ENCODE results near the gene ZNF622. TPM values are rescaled to one million over a fixed set of nuclear protein-coding genes. Genes with fewer than 3 reads are reported as not detected.

The ZNF622 gene
- total and polyA plus RNA-seq, 2 donors (not counting 3 experiments of a cell fraction or from before 2014, with no cell fraction given), result 10.0 to 26.6 TPM

DNA sequence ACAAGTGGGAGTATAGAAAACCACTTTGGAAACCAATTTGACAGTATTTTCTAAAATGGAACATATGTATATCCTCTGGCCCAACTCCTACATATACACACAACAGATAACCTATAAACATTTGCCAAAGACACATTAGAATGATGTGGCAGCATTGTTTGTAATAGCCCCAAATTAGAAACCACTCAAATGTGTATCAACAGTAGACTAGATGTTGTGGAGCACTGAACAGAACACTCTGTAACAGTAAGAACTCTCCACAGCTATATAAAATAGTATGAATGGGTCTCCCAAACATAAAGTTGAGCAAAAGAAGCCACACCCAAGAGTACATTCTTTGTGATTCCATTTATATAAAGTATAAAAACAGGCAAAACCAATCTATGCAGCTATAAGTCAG, 6.1 kb downstream of the ZNF622 start:
- DNase-seq (ENCODE audit: low read depth, low spot score) (no peak), FAIRE-seq (no peak)
- H3K27ac ChIP-seq (ENCODE audit: insufficient read depth, low read depth, low read length), result no peak overlapping the region
- no peak overlapping the region for H2AFZ ChIP-seq (ENCODE audit: low read depth, low read length)
- POLR2A ChIA-PET, result no interaction called here
- H3K9me3 ChIP-seq (replicated peaks; ENCODE audit: control insufficient read depth, insufficient read depth, low read length), result no peaks in the 10 kb centered on the region
- H3K79me2 ChIP-seq (ENCODE audit: control insufficient read depth, insufficient read depth, low read length), result peaks cover 47% of the 10 kb centered on the region
- H3K4me3 ChIP-seq (replicated peaks in 1 of 3; ENCODE audit: insufficient read depth in 1 of 3, low read depth in 1 of 3, low read length in 3 of 3), result no peak overlapping the region
- peaks cover 10 to 22% of the 10 kb centered on the region in 2 experiments for H3K36me3 ChIP-seq (ENCODE audit: control insufficient read depth in 2 of 2, extremely low read depth in 1 of 2, insufficient read depth in 2 of 2, low read length in 2 of 2)
- intact Hi-C loops (cut with micrococcal nuclease) (no loop called here), dilution Hi-C loops (cut with MboI; ENCODE audit: extremely low pct_ligation_motif_present, low sequenced_read_pairs) (no loop called here)
- no peaks in the 10 kb centered on the region for H3K9me1 ChIP-seq (replicated peaks; ENCODE audit: control insufficient read depth, extremely low read depth, insufficient read depth, low read length)
- no TSS peak for BruUV-seq (replicated peaks)
- no peak overlapping the region for H3K4me2 ChIP-seq (ENCODE audit: insufficient read depth, low read length)
- no peaks in the 10 kb centered on the region for H3K27me3 ChIP-seq (ENCODE audit: control insufficient read depth in 2 of 2, insufficient read depth in 2 of 2, low read length in 2 of 2)
- no peak overlapping the region for H3K9ac ChIP-seq (replicated peaks; ENCODE audit: extremely low read depth, insufficient read depth, low read length)
- TF ChIP-seq, protein P1, sequence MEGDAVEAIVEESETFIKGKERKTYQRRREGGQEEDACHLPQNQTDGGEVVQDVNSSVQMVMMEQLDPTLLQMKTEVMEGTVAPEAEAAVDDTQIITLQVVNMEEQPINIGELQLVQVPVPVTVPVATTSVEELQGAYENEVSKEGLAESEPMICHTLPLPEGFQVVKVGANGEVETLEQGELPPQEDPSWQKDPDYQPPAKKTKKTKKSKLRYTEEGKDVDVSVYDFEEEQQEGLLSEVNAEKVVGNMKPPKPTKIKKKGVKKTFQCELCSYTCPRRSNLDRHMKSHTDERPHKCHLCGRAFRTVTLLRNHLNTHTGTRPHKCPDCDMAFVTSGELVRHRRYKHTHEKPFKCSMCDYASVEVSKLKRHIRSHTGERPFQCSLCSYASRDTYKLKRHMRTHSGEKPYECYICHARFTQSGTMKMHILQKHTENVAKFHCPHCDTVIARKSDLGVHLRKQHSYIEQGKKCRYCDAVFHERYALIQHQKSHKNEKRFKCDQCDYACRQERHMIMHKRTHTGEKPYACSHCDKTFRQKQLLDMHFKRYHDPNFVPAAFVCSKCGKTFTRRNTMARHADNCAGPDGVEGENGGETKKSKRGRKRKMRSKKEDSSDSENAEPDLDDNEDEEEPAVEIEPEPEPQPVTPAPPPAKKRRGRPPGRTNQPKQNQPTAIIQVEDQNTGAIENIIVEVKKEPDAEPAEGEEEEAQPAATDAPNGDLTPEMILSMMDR (IDR thresholded peaks at IDR 0.05; ENCODE audit: extremely low read depth in 1 of 2, insufficient read depth in 1 of 2, low read depth in 1 of 2, low read length in 2 of 2), result no peak
- TF ChIP-seq, protein P2, sequence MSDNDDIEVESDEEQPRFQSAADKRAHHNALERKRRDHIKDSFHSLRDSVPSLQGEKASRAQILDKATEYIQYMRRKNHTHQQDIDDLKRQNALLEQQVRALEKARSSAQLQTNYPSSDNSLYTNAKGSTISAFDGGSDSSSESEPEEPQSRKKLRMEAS (IDR thresholded peaks at IDR 0.05; ENCODE audit: insufficient read depth, insufficient read length), result no peak
- TF ChIP-seq GATA2 (IDR thresholded peaks at IDR 0.05; ENCODE audit: insufficient read depth, insufficient read length, low read depth, low read length), result no peak
- H4K20me1 ChIP-seq (replicated peaks; ENCODE audit: control insufficient read depth, extremely low read depth, insufficient read depth, low read length), result no peaks in the 10 kb centered on the region
- CTCF ChIA-PET, result interaction anchor here (1.2 to 6.7 kb wide), 4 partner anchors 21 to 757 kb away, joined by 3 to 178 read pairs (median 6); no protein-coding TSS in a partner anchor
- H3K4me1 ChIP-seq (ENCODE audit: control insufficient read depth, extremely low read depth, insufficient read depth, low read length), result peaks cover 21% of the 10 kb centered on the region

DNA sequence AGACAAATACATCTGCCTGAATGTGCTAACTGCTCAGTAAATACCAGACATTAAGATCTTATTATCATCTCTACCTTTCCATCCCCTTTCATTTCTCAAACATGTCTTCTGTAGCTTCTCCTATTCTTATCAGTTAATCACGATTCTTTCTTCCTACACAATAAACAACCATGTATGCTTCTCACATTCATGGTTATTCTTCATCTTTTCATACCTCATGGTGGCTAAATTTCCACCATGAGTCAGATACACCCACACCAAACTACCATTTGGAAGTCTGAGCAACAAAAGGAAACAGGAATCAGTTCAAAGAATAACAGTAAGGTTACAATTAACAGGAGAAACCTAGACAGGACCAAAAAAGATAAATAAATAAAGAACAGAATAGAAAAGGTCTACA, 7.7 kb downstream of the ZNF622 start:
- peaks cover 41% of the 10 kb centered on the region for H3K79me2 ChIP-seq (ENCODE audit: control insufficient read depth, insufficient read depth, low read length)
- no peak for FAIRE-seq
- no peak overlapping the region for H3K9ac ChIP-seq (replicated peaks; ENCODE audit: extremely low read depth, insufficient read depth, low read length)
- no peak overlapping the region for H3K4me2 ChIP-seq (ENCODE audit: insufficient read depth, low read length)
- peaks cover 8 to 25% of the 10 kb centered on the region in 2 experiments for H3K36me3 ChIP-seq (ENCODE audit: control insufficient read depth in 2 of 2, extremely low read depth in 1 of 2, insufficient read depth in 2 of 2, low read length in 2 of 2)
- no peak for DNase-seq (ENCODE audit: low read depth, low spot score)
- no TSS peak for BruUV-seq (replicated peaks)
- no peaks in the 10 kb centered on the region for H3K9me3 ChIP-seq (replicated peaks; ENCODE audit: control insufficient read depth, insufficient read depth, low read length)
- no peaks in the 10 kb centered on the region for H3K9me1 ChIP-seq (replicated peaks; ENCODE audit: control insufficient read depth, extremely low read depth, insufficient read depth, low read length)
- ChIA-PET CTCF (interaction anchor here (1.0 to 6.7 kb wide), 7 partner anchors 12 to 746 kb away, joined by 3 to 178 read pairs (median 6); no protein-coding TSS in a partner anchor), POLR2A (no interaction called here)
- intact Hi-C loops (cut with micrococcal nuclease) (loop anchor here (1.0 kb wide), 1 partner anchor 745 kb away; no protein-coding TSS in a partner anchor), dilution Hi-C loops (cut with MboI; ENCODE audit: extremely low pct_ligation_motif_present, low sequenced_read_pairs) (no loop called here)
- H4K20me1 ChIP-seq (replicated peaks; ENCODE audit: control insufficient read depth, extremely low read depth, insufficient read depth, low read length), result no peaks in the 10 kb centered on the region
- no peak overlapping the region for H3K27ac ChIP-seq (ENCODE audit: insufficient read depth, low read depth, low read length)
- TF ChIP-seq JUN (IDR thresholded peaks at IDR 0.05; ENCODE audit: borderline replicate concordance, insufficient read depth, insufficient read length, low read depth) (no peak), MYC (IDR thresholded peaks at IDR 0.05; ENCODE audit: low read depth, low read length) (no peak), POLR2A (IDR thresholded peaks at IDR 0.05; ENCODE audit: low read depth, low read length) (no peak), EZH2 (IDR thresholded peaks at IDR 0.05; ENCODE audit: borderline replicate concordance, low read depth, low read length, severe bottlenecking) (no peak), FOS (IDR thresholded peaks at IDR 0.05; ENCODE audit: borderline replicate concordance, insufficient read depth, low read length) (no peak), GATA2 (IDR thresholded peaks at IDR 0.05; ENCODE audit: insufficient read depth, insufficient read length, low read depth, low read length) (no peak), POLR2AphosphoS5 (IDR thresholded peaks at IDR 0.05; ENCODE audit: insufficient read depth, low read depth, low read length) (no peak)
- TF ChIP-seq, protein P1 (IDR thresholded peaks at IDR 0.05; ENCODE audit: extremely low read depth in 1 of 2, insufficient read depth in 1 of 2, low read depth in 1 of 2, low read length in 2 of 2), result no peak
- TF ChIP-seq, protein P2 (IDR thresholded peaks at IDR 0.05; ENCODE audit: insufficient read depth, insufficient read length), result no peak
- peaks cover 12% of the 10 kb centered on the region for H3K4me1 ChIP-seq (ENCODE audit: control insufficient read depth, extremely low read depth, insufficient read depth, low read length)
- no peak overlapping the region for H2AFZ ChIP-seq (ENCODE audit: low read depth, low read length)
- H3K27me3 ChIP-seq (ENCODE audit: control insufficient read depth in 2 of 2, insufficient read depth in 2 of 2, low read length in 2 of 2), result no peaks in the 10 kb centered on the region
- H3K4me3 ChIP-seq (replicated peaks in 1 of 3; ENCODE audit: insufficient read depth in 1 of 3, low read depth in 1 of 3, low read length in 3 of 3), result no peak overlapping the region
